Body of pancreas (tissue), 4 donors: ENCODE results near the gene SLC4A1. TPM values are rescaled to one million over a fixed set of nuclear protein-coding genes. Genes with fewer than 3 reads are reported as not detected.
A peak's percentile ranks its signal among the peaks of the same experiment; 100 is the strongest.

Source experiments
- ATAC-seq: fragments of 150-250 bp; one replicate; pipeline ENCODE4 v1.9.1; 2016
- DNase-seq, 4 donors: peaks; one replicate each; pipeline ENCODE4 v3.0.0-alpha.2; 2019
- H3K27ac ChIP-seq, 4 donors: fragments of 200-600 bp; sonication (generic); 1 replicate in 3 of 4; 2 replicates in 1 of 4; pipeline versions ENCODE4 v1.5.1 to v1.6.1; 2016 to 2019; ENCODE audit warnings: mild to moderate bottlenecking in 1 of 4, mixed read lengths in 1 of 4, moderate library complexity in 1 of 4
- H3K27me3 ChIP-seq, 2 donors: fragments of 200-600 bp; sonication (generic); one replicate each; pipeline ENCODE4 v1.6.0; 2016; ENCODE audit warnings: mild to moderate bottlenecking in 1 of 2
- H3K36me3 ChIP-seq, 2 donors: fragments of 200-600 bp; sonication (generic); replicated peaks in 1 of 2; 2 replicates each; pipeline ENCODE4 v1.5.1; 2016; ENCODE audit warnings: low read depth in 2 of 2; ENCODE audit not compliant: insufficient read depth in 1 of 2
- H3K4me1 ChIP-seq: fragments of 200-600 bp; sonication (generic); one replicate; pipeline ENCODE4 v1.6.0; 2016
- H3K4me3 ChIP-seq, 2 donors: fragments of 200-600 bp; sonication (generic); 1 replicate in 1 of 2; 2 replicates in 1 of 2; pipeline ENCODE4 v1.5.1; 2016 to 2019
- H3K9me3 ChIP-seq, 3 donors: fragments of 200-600 bp; sonication (generic); 1 replicate in 2 of 3; 2 replicates in 1 of 3; pipeline ENCODE4 v1.5.1; 2016
- CTCF ChIP-seq, 7 experiments: fragments of 450-650 bp in 4 of 7; fragments of 200-600 bp in 3 of 7; sonication (generic) in 3 of 7; IDR thresholded peaks; one replicate each; pipeline ENCODE4 v1.5.1; 2016 to 2019; ENCODE audit warnings: antibody characterized with exemption in 7 of 7
- POLR2A ChIP-seq, 3 donors: fragments of 450-650 bp; IDR thresholded peaks; one replicate each; pipeline ENCODE4 v1.6.1; 2016; ENCODE audit warnings: antibody characterized with exemption in 3 of 3, mild to moderate bottlenecking in 2 of 3
- WGBS, 2 donors: methylation state at CpG; one replicate each; pipeline ENCODE4 v1.1.5; 2017; 5-methylcytosine and 5-hydroxymethylcytosine counted together
- intact Hi-C: fragments of 100-400 bp; cut with DNase I; formaldehyde crosslinking; loops from one replicate; pipeline ENCODE4 v1.15.1; 2023
- total RNA-seq, 2 donors: library from RNA; depleted of rRNA; stranded (reverse); fragments of >200 nt; gene quantifications; one replicate each; pipeline ENCODE4 v1.1.0, GENCODE V29; 2016

The SLC4A1 gene
- total RNA-seq, 2 donors from 2014 or later, result not detected

- Histone ChIP-seq H3K4me3 (no peak overlapping the region), H3K4me1 (peaks cover 15% of the 10 kb centered on the region), H3K36me3 (peaks cover 0 to 7% of the 10 kb centered on the region in 2 donors), H3K9me3 (no peaks in the 10 kb centered on the region), H3K27me3 (no peaks in the 10 kb centered on the region), H3K27ac (no peak overlapping the region)
- TF ChIP-seq CTCF (IDR thresholded peaks at IDR 0.05) (no peak), POLR2A (IDR thresholded peaks at IDR 0.05) (no peak)
- intact Hi-C loops, result no loop called here
- 78 to 91% methylated on average over 4 of the region's 4 CpGs for WGBS, 2 donors
- DNase-seq, result no peak
- no peak for ATAC-seq
These were observed 65.2 kb downstream of the SLC4A1 start for GRCh38 chr17:44202756-44203155.

DNA sequence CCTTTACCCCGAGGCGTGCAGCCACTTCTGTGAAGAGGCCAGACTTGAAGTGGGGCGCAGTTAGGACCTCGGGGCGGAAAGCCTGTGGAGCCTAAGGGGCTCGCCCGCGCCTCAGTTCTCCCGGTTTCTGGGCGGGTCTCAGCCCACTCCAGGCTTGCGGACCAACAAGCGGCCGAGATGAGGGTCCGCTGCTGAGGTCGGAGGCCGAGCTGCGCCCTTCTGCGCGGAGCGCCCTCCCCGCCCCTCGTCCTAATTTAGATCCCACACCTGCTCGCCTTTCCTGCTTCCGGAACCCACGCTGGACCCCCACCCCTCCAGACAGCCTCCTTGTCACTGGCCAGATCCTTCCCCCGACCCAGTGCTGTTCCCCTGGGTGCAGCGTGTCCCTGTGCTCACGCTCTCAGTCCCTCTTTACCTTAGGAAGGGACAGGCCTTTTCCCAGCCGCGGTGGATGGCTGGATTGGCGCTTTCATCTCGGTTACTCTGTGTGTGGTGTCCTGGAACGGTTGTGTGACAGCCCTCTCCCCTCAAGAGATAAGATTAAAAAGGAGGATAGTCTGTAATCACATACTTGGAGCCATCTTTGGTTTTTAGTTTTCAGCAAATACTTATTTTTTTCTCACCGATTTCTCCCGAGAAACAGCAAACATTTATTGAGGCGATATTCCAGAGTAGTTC is 67.3 kb downstream of the SLC4A1 start:
- ATAC-seq (no peak), DNase-seq (peak in 1 of 4 donors; percentile 26)
- intact Hi-C loops, result no loop called here

GRCh38 chr17:44199553-44200477 is 68.1 kb downstream of the SLC4A1 start, which contains the start of gene ATXN7L3:
Gene ATXN7L3, minus strand, starts transcription at chr17:44199884. Its CDS starts 1,814 bp downstream, at chr17:44198070.
- Histone ChIP-seq H3K27ac (peak within 1 kb of the TSS; percentile 87 to 97 (median 92)), H3K36me3 (peaks cover under 1 to 2% of the 10 kb centered on the region in 2 donors), H3K9me3 (no peaks in the 10 kb centered on the region), H3K4me1 (peaks cover 21% of the 10 kb centered on the region), H3K27me3 (no peaks in the 10 kb centered on the region), H3K4me3 (peak within 1 kb of the TSS; percentile 75)
- TF ChIP-seq POLR2A (IDR thresholded peaks at IDR 0.05) (peak in 2 of 3 donors; percentile 67 to 71), CTCF (IDR thresholded peaks at IDR 0.05) (no peak)
- ATAC-seq, result peak; percentile 92
- 0% methylated on average over 12 to 66 of the region's 126 CpGs for WGBS, 2 donors
- intact Hi-C loops, result no loop called here
- peak; percentile 100 for DNase-seq

More for the DNA sequence above, 67.3 kb downstream of the SLC4A1 start:
- H3K27me3 ChIP-seq, result no peaks in the 10 kb centered on the region
- H3K27ac ChIP-seq, result peak overlapping the region; percentile 87 to 97 (median 92)
- TF ChIP-seq CTCF (IDR thresholded peaks at IDR 0.05) (no peak), POLR2A (IDR thresholded peaks at IDR 0.05) (peak in 1 of 3 donors; percentile 44)
- H3K9me3 ChIP-seq, result no peaks in the 10 kb centered on the region
- H3K36me3 ChIP-seq, result no peaks in the 10 kb centered on the region
- H3K4me1 ChIP-seq, result peaks cover 21% of the 10 kb centered on the region
- WGBS, 2 donors, result 4 to 9% methylated on average over 13 to 35 of the region's 36 CpGs
- peak overlapping the region; percentile 44 to 56 for H3K4me3 ChIP-seq

- peaks cover 4 to 8% of the 10 kb centered on the region in 2 donors for H3K36me3 ChIP-seq
- intact Hi-C loops, result no loop called here
These were observed 69.0 kb downstream of the SLC4A1 start for GRCh38 chr17:44198721-44199552.

More at GRCh38 chr17:44198721-44199552, 69.0 kb downstream of the SLC4A1 start:
- no peaks in the 10 kb centered on the region for H3K27me3 ChIP-seq
- no peak for TF ChIP-seq CTCF (IDR thresholded peaks at IDR 0.05)
- TF ChIP-seq POLR2A (IDR thresholded peaks at IDR 0.05), result peak in 2 of 3 donors; percentile 25 to 29
- WGBS, 2 donors, result 0% methylated on average over 13 to 45 of the region's 68 CpGs
- peaks cover 21% of the 10 kb centered on the region for H3K4me1 ChIP-seq
- H3K4me3 ChIP-seq, result peak overlapping the region; percentile 75
- peak; percentile 61 to 67 (median 64) for DNase-seq
- peak overlapping the region; percentile 87 to 97 (median 92) for H3K27ac ChIP-seq
- ATAC-seq, result peak; percentile 43
- no peaks in the 10 kb centered on the region for H3K9me3 ChIP-seq
